KBM-7 (cell line): ENCODE measurements around the gene UAP1L1.
"Not testable (repeated sequence)": the region's sequence is repeated elsewhere in the genome, so short reads cannot be mapped to it uniquely, and the experiment has no call there.

Experiments
- DNase-seq: peaks from one replicate; pipeline ENCODE4 v3.0.0-alpha.2; 2015
- in situ Hi-C: fragments of 300-500 bp; cut with MboI; formaldehyde crosslinking; loops from 2 replicates; pipeline ENCODE4 v1.14.3; 2020; ENCODE audit warnings: low sequenced_read_pairs, low pct_unique_long_range_greater_than_20kb, mixed read lengths

Gene UAP1L1

DNA sequence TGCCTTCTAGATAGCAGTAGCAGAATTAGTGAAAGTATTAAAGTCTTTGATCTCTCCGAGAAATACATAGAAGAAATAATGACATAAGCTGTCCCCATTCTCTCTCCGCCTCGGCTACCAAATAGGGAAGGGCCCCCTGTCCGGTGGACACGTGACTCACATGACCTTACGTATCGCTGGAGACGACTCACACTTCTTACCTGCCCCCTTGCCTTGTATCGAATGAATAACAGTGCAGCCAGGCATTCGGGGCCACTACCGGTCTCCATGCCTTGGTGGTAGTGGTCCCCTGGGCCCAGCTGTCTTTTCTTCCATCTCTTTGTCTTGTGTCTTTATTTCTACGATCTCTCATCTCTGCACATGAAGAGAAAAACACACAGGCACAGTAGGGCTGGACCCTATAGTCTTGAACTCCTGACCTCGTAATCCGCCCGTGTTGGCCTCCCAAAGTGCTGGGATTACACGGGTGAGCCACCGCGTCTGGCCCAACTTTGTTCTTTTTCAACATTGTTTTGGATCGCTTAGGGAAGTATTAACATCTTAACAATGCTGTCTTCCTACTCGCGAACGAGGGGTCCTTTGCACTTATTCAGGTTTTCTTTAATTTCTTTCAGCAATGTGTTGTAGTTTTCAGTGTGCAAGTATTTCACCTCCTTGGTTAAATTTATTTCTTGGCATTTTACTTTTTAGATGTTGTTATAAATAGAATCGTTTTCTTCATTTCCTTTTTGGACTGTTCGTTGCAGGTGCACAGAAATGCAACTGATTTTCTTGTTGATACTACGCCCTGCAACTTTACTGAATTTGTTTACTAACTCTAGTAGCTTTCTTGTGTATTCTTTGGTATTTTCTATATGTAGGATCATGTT lies 44.8 kb downstream of the UAP1L1 start:
- DNase-seq, in situ Hi-C loops: not testable (repeated sequence)

DNA sequence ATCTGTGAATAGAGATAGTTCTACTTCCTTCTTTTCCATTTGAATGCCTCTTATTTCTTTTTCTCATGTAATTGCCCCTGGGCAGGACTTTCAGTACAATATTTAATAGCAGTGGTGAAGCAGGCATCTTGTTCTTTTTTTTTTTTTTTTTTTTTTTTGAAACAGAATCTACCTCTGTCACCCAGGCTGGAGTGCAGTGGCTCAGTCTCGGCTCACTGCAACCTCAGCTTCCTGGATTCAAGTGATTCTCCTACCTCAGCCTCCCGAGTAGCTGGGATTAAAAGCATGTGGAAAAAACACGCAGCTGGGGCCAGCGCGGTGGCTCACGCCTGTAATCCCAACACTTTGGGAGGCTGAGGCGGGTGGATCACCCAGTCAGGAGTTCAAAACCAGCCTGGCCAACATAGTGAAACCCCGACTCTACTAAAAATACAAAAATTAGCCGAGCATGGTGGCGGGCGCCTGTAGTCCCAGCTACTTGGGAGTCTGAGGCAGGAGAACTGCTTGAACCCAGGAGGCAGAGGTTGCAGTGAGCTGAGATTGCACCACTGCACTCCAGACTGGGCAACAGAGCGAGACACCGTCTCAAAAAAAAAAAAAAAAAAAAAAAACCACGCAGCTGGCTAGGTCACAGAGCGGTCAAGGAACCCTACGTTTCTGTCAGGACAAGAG lies 45.6 kb downstream of the UAP1L1 start:
- in situ Hi-C loops: not testable (repeated sequence)
- peak; percentile 32 for DNase-seq

DNA sequence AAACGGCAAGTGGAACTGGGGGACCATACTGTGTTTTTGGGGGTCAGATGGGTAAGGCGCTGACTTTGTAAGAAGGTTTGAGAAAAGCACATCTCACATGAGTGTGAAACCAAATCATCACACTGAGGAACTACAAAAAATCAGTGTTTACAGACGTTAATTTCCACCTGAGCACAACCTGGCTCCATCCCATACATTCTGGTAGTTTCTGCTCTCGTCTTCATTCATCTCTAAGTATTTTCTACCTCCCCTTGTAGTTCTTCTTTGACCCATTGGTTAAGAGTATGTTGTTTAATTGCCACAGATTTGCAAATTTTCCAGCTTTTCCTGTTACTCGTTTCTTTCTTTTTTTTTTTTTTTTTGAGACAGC lies 46.1 kb downstream of the UAP1L1 start:
- in situ Hi-C loops: no loop called here
- no peak for DNase-seq

- in situ Hi-C loops: not testable (repeated sequence)
Measured at GRCh38 chr9:137123952-137124462, 46.7 kb downstream of the UAP1L1 start.

DNA sequence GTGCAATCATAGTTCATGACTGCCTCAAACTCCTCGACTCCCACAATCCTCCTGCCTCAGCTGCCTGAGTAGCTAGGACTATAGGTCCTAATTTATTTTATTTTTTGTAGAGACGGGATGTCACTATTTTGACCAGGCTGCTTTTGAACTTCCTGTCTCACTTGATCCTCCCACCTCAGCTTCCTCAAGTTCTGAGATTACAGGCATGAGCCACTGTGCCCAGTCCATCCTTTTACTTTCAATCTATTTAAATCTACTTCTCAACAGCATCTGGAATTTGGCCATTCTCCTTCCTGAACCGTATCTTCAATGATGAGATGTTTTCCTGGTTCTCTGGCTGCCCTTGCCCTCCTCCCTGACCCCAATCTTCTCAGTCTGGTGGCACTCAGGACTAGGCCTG lies 49.5 kb downstream of the UAP1L1 start:
- in situ Hi-C loops: no loop called here
- no peak for DNase-seq

More at GRCh38 chr9:137123952-137124462, 46.7 kb downstream of the UAP1L1 start:
- DNase-seq: not testable (repeated sequence)

- DNase-seq: peak; percentile 94
- in situ Hi-C loops: no loop called here
Measured at GRCh38 chr9:137127301-137128157, 50.2 kb downstream of the UAP1L1 start.

- no peak for DNase-seq
- in situ Hi-C loops: no loop called here
Measured at GRCh38 chr9:137128158-137128861, 51.0 kb downstream of the UAP1L1 start.

- in situ Hi-C loops: no loop called here
Measured at GRCh38 chr9:137128862-137129455, 51.6 kb downstream of the UAP1L1 start.

DNA sequence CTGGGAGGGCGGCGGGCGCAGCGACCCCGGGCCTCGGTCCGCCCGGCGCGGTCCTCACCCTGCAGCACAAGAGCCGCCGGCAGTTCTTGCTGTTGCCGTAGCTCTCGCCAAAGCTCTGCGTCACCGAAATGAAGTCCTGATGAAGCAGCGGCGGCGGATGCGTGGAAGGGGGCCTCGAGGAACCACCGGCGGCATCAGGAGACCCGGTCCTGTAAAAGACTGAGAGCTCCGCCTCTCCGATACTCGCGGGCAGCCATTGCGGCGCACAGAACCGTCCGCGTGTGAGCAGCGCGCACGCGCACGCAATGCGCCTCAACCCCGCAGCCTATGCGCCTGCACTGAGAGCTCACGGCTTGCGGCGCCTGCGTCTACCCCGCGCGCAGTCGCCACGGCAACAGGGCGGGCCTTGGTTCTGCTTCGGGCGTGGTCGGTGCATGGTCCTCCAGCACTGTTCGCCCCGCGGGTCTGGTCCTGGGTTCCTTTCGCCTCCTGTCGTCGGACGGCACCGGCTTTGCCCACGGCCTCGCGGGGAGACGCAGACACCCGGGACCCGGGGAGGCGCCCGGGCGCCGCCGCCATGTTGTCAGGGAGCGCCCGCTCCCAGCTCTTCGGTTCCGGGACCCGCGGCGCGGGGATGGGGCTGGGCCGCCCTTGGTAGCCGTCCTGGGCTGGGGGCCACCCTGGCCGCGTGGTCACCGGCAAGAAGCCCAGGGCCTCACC lies 52.3 kb downstream of the UAP1L1 start:
- in situ Hi-C loops: no loop called here
- peak; percentile 91 for DNase-seq

More at GRCh38 chr9:137128862-137129455, 51.6 kb downstream of the UAP1L1 start:
- peak; percentile 50 for DNase-seq

GRCh38 chr9:137130176-137130755 lies 52.9 kb downstream of the UAP1L1 start:
- in situ Hi-C loops: no loop called here
- no peak for DNase-seq
